Skin of body (tissue), 2 donors: Measurements from ENCODE around the gene ATAD3A. TPM values are rescaled to one million over a fixed set of nuclear protein-coding genes. Genes with fewer than 3 reads are reported as not detected.
A peak's percentile ranks its signal among the peaks of the same experiment; 100 is the strongest.

Experiments
- DNase-seq: peaks from one replicate; lab custom pipeline; 2025; lab: John Stamatoyannopoulos, UW
- total RNA-seq: library from RNA; depleted of rRNA; stranded (reverse); fragments of >200 nt; gene quantifications from one replicate; pipeline ENCODE4 v1.2.3, GENCODE V29; 2014

ATAD3A gene
- total RNA-seq, 1 donor from 2014 or later, result 11.9 TPM

- DNase-seq, result no peak
Measured at GRCh38 chr1:1539310-1540089, 27.5 kb downstream of the ATAD3A start.

GRCh38 chr1:1540090-1540817 is 28.3 kb downstream of the ATAD3A start, which contains the start of gene TMEM240:
TSS of gene TMEM240 (minus strand) at chr1:1540624. CDS start at chr1:1540346, 278 bp downstream.
- peak; percentile 69 for DNase-seq

- DNase-seq, result no peak
Measured at GRCh38 chr1:1540818-1541628, 29.1 kb downstream of the ATAD3A start.

- no peak for DNase-seq
Measured at GRCh38 chr1:1541956-1542765, 30.2 kb downstream of the ATAD3A start.

GRCh38 chr1:1542766-1543705 is 31.1 kb downstream of the ATAD3A start:
- no peak for DNase-seq

GRCh38 chr1:1543706-1544099 is 31.7 kb downstream of the ATAD3A start:
- no peak for DNase-seq

- DNase-seq, result no peak
Measured at GRCh38 chr1:1544544-1544943, 32.6 kb downstream of the ATAD3A start.

- no peak for DNase-seq
Measured at GRCh38 chr1:1545946-1546737, 34.2 kb downstream of the ATAD3A start.

GRCh38 chr1:1547011-1547410 is 35.0 kb downstream of the ATAD3A start:
- no peak for DNase-seq

GRCh38 chr1:1547476-1547875 is 35.5 kb downstream of the ATAD3A start:
- DNase-seq, result no peak

GRCh38 chr1:1548591-1548990 is 36.6 kb downstream of the ATAD3A start:
- no peak for DNase-seq

GRCh38 chr1:1550087-1550486 is 38.1 kb downstream of the ATAD3A start:
- DNase-seq, result no peak

GRCh38 chr1:1550591-1551432 is 38.9 kb downstream of the ATAD3A start:
- peak; percentile 44 for DNase-seq

- no peak for DNase-seq
Measured at GRCh38 chr1:1551524-1552262, 39.7 kb downstream of the ATAD3A start.

- DNase-seq, result no peak
Measured at GRCh38 chr1:1552263-1552639, 40.3 kb downstream of the ATAD3A start.

- no peak for DNase-seq
Measured at GRCh38 chr1:1553821-1554494, 42.0 kb downstream of the ATAD3A start.

GRCh38 chr1:1554550-1554925 is 42.6 kb downstream of the ATAD3A start:
- DNase-seq, result no peak
